ENCODE data around the gene RETN.

The RETN gene

GRCh38 chr19:7668842-7669241 is at the start of gene RETN:
TSS of gene RETN (plus strand) at chr19:7669049. CDS start at chr19:7669327, 278 bp downstream.
- no peak for DNase-seq

- DNase-seq: no peak
Observed at GRCh38 chr19:7619671-7620441, 49.0 kb upstream of the RETN start.

GRCh38 chr19:7620442-7621412 is 48.1 kb upstream of the RETN start:
- DNase-seq: no peak

- DNase-seq: peak; percentile 32
Observed at GRCh38 chr19:7622933-7623685, 45.7 kb upstream of the RETN start.

GRCh38 chr19:7623725-7624603 is 44.9 kb upstream of the RETN start:
- no peak for DNase-seq

- no peak for DNase-seq
Observed at GRCh38 chr19:7624810-7625209, 44.0 kb upstream of the RETN start.

GRCh38 chr19:7625763-7626372 is 43.0 kb upstream of the RETN start:
- no peak for DNase-seq

- DNase-seq: no peak
Observed at GRCh38 chr19:7627166-7627565, 41.7 kb upstream of the RETN start.

- peak; percentile 5 for DNase-seq
Observed at GRCh38 chr19:7628589-7629311, 40.1 kb upstream of the RETN start.

GRCh38 chr19:7629347-7630054 is 39.3 kb upstream of the RETN start, which contains the start of the genes PET100 and XAB2:
TSS of gene PET100 (plus strand) at chr19:7629793. CDS start at chr19:7629834, 41 bp downstream.
TSS of gene XAB2 (minus strand) at chr19:7629545. CDS start at chr19:7629527, 18 bp downstream.
- peak; percentile 99 for DNase-seq

GRCh38 chr19:7631577-7631976 is 37.3 kb upstream of the RETN start:
- no peak for DNase-seq

GRCh38 chr19:7632340-7633203 is 36.3 kb upstream of the RETN start:
- no peak for DNase-seq

GRCh38 chr19:7633698-7634097 is 35.2 kb upstream of the RETN start, which contains the start of gene PCP2:
TSS of gene PCP2 (minus strand) at chr19:7633719. CDS start at chr19:7633457, 262 bp downstream.
- DNase-seq: no peak

- no peak for DNase-seq
Observed at GRCh38 chr19:7635670-7636069, 33.2 kb upstream of the RETN start.

- DNase-seq: no peak
Observed at GRCh38 chr19:7636317-7636690, 32.5 kb upstream of the RETN start.

- peak; percentile 71 for DNase-seq
Observed at GRCh38 chr19:7636691-7637373, 32.0 kb upstream of the RETN start, which contains the start of gene STXBP2. TSS of gene STXBP2 (plus strand) at chr19:7637110. CDS start at chr19:7637150, 40 bp downstream.

GRCh38 chr19:7637374-7638256 is 31.2 kb upstream of the RETN start:
- DNase-seq: peak; percentile 69
